Lower leg skin (tissue), 3 donors: ENCODE data around the gene SERAC1.

Experiments used
- POLR2A ChIP-seq, 2 donors: fragments of 450-650 bp; IDR thresholded peaks; one replicate each; pipeline ENCODE4 v1.6.1; 2016 to 2017; ENCODE audit warnings: antibody characterized with exemption in 2 of 2, mild to moderate bottlenecking in 1 of 2, moderate library complexity in 1 of 2
- TF ChIP-seq, protein P1 (sequence below), 3 donors: fragments of 450-650 bp; IDR thresholded peaks; one replicate each; pipeline ENCODE4 v1.5.1; 2016; ENCODE audit warnings: antibody characterized with exemption in 3 of 3, mild to moderate bottlenecking in 3 of 3, moderate library complexity in 2 of 3

DNA sequence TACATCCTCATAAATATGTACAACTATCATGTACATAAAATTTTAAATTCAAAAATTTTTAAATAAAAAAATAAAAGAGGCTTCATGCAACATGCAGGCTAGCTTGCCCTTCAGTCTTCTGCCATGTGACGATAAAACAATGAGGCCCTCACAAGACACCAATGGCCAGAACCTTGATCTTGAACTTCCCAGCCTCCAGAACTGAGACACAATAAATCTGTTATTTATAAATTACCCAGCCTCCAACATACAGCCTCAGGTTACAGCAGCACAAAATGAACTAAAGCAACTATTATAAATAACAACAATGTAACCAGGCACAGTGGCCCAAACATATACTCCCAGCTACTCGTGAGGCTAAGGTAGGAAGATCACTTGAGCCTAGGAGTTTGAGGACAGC, 42.8 kb downstream of the SERAC1 start:
- TF ChIP-seq, protein P1, sequence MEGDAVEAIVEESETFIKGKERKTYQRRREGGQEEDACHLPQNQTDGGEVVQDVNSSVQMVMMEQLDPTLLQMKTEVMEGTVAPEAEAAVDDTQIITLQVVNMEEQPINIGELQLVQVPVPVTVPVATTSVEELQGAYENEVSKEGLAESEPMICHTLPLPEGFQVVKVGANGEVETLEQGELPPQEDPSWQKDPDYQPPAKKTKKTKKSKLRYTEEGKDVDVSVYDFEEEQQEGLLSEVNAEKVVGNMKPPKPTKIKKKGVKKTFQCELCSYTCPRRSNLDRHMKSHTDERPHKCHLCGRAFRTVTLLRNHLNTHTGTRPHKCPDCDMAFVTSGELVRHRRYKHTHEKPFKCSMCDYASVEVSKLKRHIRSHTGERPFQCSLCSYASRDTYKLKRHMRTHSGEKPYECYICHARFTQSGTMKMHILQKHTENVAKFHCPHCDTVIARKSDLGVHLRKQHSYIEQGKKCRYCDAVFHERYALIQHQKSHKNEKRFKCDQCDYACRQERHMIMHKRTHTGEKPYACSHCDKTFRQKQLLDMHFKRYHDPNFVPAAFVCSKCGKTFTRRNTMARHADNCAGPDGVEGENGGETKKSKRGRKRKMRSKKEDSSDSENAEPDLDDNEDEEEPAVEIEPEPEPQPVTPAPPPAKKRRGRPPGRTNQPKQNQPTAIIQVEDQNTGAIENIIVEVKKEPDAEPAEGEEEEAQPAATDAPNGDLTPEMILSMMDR (IDR thresholded peaks at IDR 0.05) = no peak
- TF ChIP-seq POLR2A (IDR thresholded peaks at IDR 0.05) = no peak
